Heart right ventricle (tissue), 16 donors: ENCODE measurements around the gene PDE4D. TPM values are rescaled to one million over a fixed set of nuclear protein-coding genes. Genes with fewer than 3 reads are reported as not detected.

Source experiments
- ATAC-seq, 8 donors: fragments of 200-7000 bp; cut with Tn5 transposase; one replicate each; pipeline ENCODE4 v1.9.1; 2020; ENCODE audit warnings: mild to moderate bottlenecking in 8 of 8, moderate library complexity in 8 of 8, moderate number of reproducible peaks in 1 of 8
- DNase-seq, 2 donors: peaks; one replicate each; pipeline ENCODE4 v3.0.0-alpha.2; 2020
- H3K27ac ChIP-seq, 10 donors: fragments of 200-600 bp; sonication (generic) in 2 of 10; one replicate each; pipeline versions ENCODE4 v1.5.0 to v1.8.0; 2020 to 2022; ENCODE audit warnings: mild to moderate bottlenecking in 3 of 10
- H3K27me3 ChIP-seq, 7 donors: fragments of 200-600 bp; one replicate each; pipeline ENCODE4 v1.8.0; 2021 to 2022; ENCODE audit warnings: mild to moderate bottlenecking in 2 of 7
- H3K36me3 ChIP-seq, 9 donors: fragments of 200-600 bp; sonication (generic) in 1 of 9; one replicate each; pipeline versions ENCODE4 v1.5.0 to v1.8.0; 2020 to 2022; ENCODE audit warnings: mild to moderate bottlenecking in 2 of 9
- H3K4me1 ChIP-seq, 9 donors: fragments of 200-600 bp; sonication (generic) in 1 of 9; one replicate each; pipeline versions ENCODE4 v1.5.0 to v1.8.0; 2020 to 2022; ENCODE audit warnings: mild to moderate bottlenecking in 4 of 9
- H3K4me3 ChIP-seq, 10 donors: fragments of 200-600 bp; sonication (generic) in 2 of 10; one replicate each; pipeline versions ENCODE4 v1.5.0 to v1.8.0; 2020 to 2022; ENCODE audit warnings: mild to moderate bottlenecking in 7 of 10, moderate library complexity in 2 of 10
- H3K9me3 ChIP-seq, 11 donors: fragments of 200-600 bp in 10 of 11; sonication (generic) in 2 of 11; one replicate each; pipeline versions ENCODE4 v1.5.0 to v1.8.0; 2013 to 2022; ENCODE audit warnings: mild to moderate bottlenecking in 2 of 11, control low read depth in 1 of 11, moderate library complexity in 1 of 11
- CTCF ChIP-seq, 9 donors: fragments of 200-600 bp; sonication (generic) in 2 of 9; IDR thresholded peaks; one replicate each; pipeline versions ENCODE4 v1.5.0 to v1.8.0; 2021 to 2022; ENCODE audit warnings: antibody characterized with exemption in 9 of 9, mild to moderate bottlenecking in 5 of 9, moderate library complexity in 1 of 9
- WGBS, 2 donors: extraction: QIAGEN DNeasy Blood & Tissue Kit; methylation state at CpG; one replicate each; pipeline ENCODE4 v1.1.7; 2013; ENCODE audit warnings: inconsistent platforms in 1 of 2; 5-methylcytosine and 5-hydroxymethylcytosine counted together
- intact Hi-C, 10 donors: fragments of 100-400 bp; cut with DNase I; formaldehyde crosslinking; loops; one replicate each; pipeline versions ENCODE4 v1.11.1 to v1.14.2; 2022
- polyA plus RNA-seq, 2 donors: library from polyadenylated mRNA; stranded (reverse); fragments of 200-250 nt; gene quantifications; one replicate each; pipeline ENCODE4 v1.2.3, GENCODE V29; 2013
- total RNA-seq, 10 donors: library from RNA; stranded (reverse); fragmentation: NEBNext Ultra II Directional in 3 of 10; extraction: Animal tissue kit (Norgen Biotek cat#: 25700) in 3 of 10; gene quantifications; one replicate each; pipeline versions ENCODE4 v1.2.1 to v1.2.4, GENCODE V29; 2021 to 2023
- donor health status: Arrhythmogenic right ventricular cardiomyopathy.
- donor health status: ischemic (EF 13 %, LVEDD 7.1; RV severe dilation, severe dysfunction).
- donor health status: healthy with polysubstance abuse.
- donor health status: DM: no; HTN: yes; CAD: no.
- donor health status: DM: no; HTN: no; CAD: no.
- donor health status: ischemic (EF 25% LVEDD 6.9; RV normal size, moderate dysfunction).
- donor health status: ischemic (EF 25% LVEDD 5.7; RV mildly dilated, moderate dysfunction).
- donor health status: healthy.
- donor health status: DM: yes; HTN: yes; CAD: no.
- donor health status: Ischemic cardiomyopathy.
- donor health status: ischemic (EF 35%, LVEDD 5.7; RV mildly dilated, moderate dysfunction).
- donor health status: nonischemic (EF 11% LVEDD 7.7; RV severe dilation, severe dysfunction).
- donor health status: DM: yes; HTN: yes; CAD: no.
- donor health status: PGD.
- donor health status: ischemic (EF 29% LVEDD 5.4; RV normal size, mild dysfunction).
- donor health status: nonischemic (EF 23%, LVEDD 6.1; RV moderate dilation, normal function).

Gene PDE4D
- total and polyA plus RNA-seq, 12 donors: 5.8 to 83.2 (median 39.5) TPM

GRCh38 chr5:59064293-59064692 lies 829.2 kb downstream of the PDE4D start:
- no peaks in the 10 kb centered on the region for H3K9me3 ChIP-seq
- peaks cover 0 to 12% (median 0%) of the 10 kb centered on the region in 9 donors for H3K4me1 ChIP-seq
- WGBS, 2 donors: 42 to 90% methylated on average over 2 of the region's 2 CpGs
- H3K27me3 ChIP-seq: no peaks in the 10 kb centered on the region
- ATAC-seq: no peak
- TF ChIP-seq CTCF (IDR thresholded peaks at IDR 0.05): no peak
- intact Hi-C loops: no loop called here
- no peak overlapping the region for H3K27ac ChIP-seq
- peaks cover 0 to 6% (median 0%) of the 10 kb centered on the region in 9 donors for H3K36me3 ChIP-seq
- H3K4me3 ChIP-seq: no peak overlapping the region
- no peak for DNase-seq

GRCh38 chr5:59062986-59063683 lies 830.4 kb downstream of the PDE4D start:
- intact Hi-C loops: no loop called here
- DNase-seq (no peak), ATAC-seq (peak in 1 of 8 donors; percentile 66)
- H3K36me3 ChIP-seq: peaks cover 0 to 6% (median 0%) of the 10 kb centered on the region in 9 donors
- H3K27ac ChIP-seq: no peak overlapping the region
- 72 to 76% methylated on average over 3 of the region's 3 CpGs for WGBS, 2 donors
- no peaks in the 10 kb centered on the region for H3K9me3 ChIP-seq
- no peaks in the 10 kb centered on the region for H3K27me3 ChIP-seq
- no peak for TF ChIP-seq CTCF (IDR thresholded peaks at IDR 0.05)
- no peak overlapping the region for H3K4me3 ChIP-seq
- peaks cover 0 to 6% (median 0%) of the 10 kb centered on the region in 9 donors for H3K4me1 ChIP-seq

GRCh38 chr5:59061377-59061776 lies 832.1 kb downstream of the PDE4D start:
- H3K27ac ChIP-seq: no peak overlapping the region
- no peak for ATAC-seq
- TF ChIP-seq CTCF (IDR thresholded peaks at IDR 0.05): no peak
- H3K27me3 ChIP-seq: no peaks in the 10 kb centered on the region
- intact Hi-C loops: no loop called here
- DNase-seq: no peak
- peaks cover 0 to 6% (median 0%) of the 10 kb centered on the region in 9 donors for H3K4me1 ChIP-seq
- WGBS, 2 donors: 72 to 82% methylated on average over 5 of the region's 5 CpGs
- H3K4me3 ChIP-seq: no peak overlapping the region
- H3K9me3 ChIP-seq: peaks cover 0 to 5% (median 0%) of the 10 kb centered on the region in 11 donors
- peaks cover 0 to 6% (median 0%) of the 10 kb centered on the region in 9 donors for H3K36me3 ChIP-seq

GRCh38 chr5:59058969-59059687 lies 834.4 kb downstream of the PDE4D start:
- Histone ChIP-seq H3K36me3 (peaks cover 0 to 6% (median 0%) of the 10 kb centered on the region in 9 donors), H3K27me3 (no peaks in the 10 kb centered on the region), H3K4me1 (peaks cover 0 to 6% (median 0%) of the 10 kb centered on the region in 9 donors), H3K27ac (no peak overlapping the region), H3K4me3 (no peak overlapping the region), H3K9me3 (peaks cover 0 to 5% (median 0%) of the 10 kb centered on the region in 11 donors)
- DNase-seq (no peak), ATAC-seq (no peak)
- 59 to 72% methylated on average over 5 of the region's 5 CpGs for WGBS, 2 donors
- TF ChIP-seq CTCF (IDR thresholded peaks at IDR 0.05): no peak
- intact Hi-C loops: no loop called here
